IPS-15b (cell line): ENCODE data around the gene PODXL2.

Source experiments
- H3K27me3 ChIP-seq: one replicate; pipeline ENCODE4 v1.6.1; 2013; ENCODE audit warnings: low read length; ENCODE audit not compliant: control insufficient read depth, insufficient read depth
- H3K36me3 ChIP-seq: one replicate; pipeline ENCODE4 v1.6.1; 2013; ENCODE audit warnings: low read length; ENCODE audit not compliant: control insufficient read depth, insufficient read depth
- H3K4me1 ChIP-seq: one replicate; pipeline ENCODE4 v1.6.1; 2013; ENCODE audit warnings: mild to moderate bottlenecking, low read length; ENCODE audit not compliant: control insufficient read depth, insufficient read depth
- H3K4me3 ChIP-seq: one replicate; pipeline ENCODE4 v1.5.1; 2013; ENCODE audit warnings: low read depth, low read length
- H3K9ac ChIP-seq: one replicate; pipeline ENCODE4 v1.6.1; 2013; ENCODE audit warnings: low read depth, mild to moderate bottlenecking, low read length
- H3K9me3 ChIP-seq: one replicate; pipeline ENCODE4 v1.6.1; 2013; ENCODE audit warnings: mild to moderate bottlenecking, low read length; ENCODE audit not compliant: control insufficient read depth, insufficient read depth

The PODXL2 gene

GRCh38 chr3:127691974-127692373 lies 63.0 kb downstream of the PODXL2 start:
- Histone ChIP-seq H3K4me1 (peaks cover 7% of the 10 kb centered on the region), H3K36me3 (no peaks in the 10 kb centered on the region), H3K27me3 (no peaks in the 10 kb centered on the region), H3K9ac (no peak overlapping the region), H3K9me3 (no peaks in the 10 kb centered on the region), H3K4me3 (no peak overlapping the region)

- Histone ChIP-seq H3K4me1 (peaks cover 7% of the 10 kb centered on the region), H3K9me3 (no peaks in the 10 kb centered on the region), H3K27me3 (no peaks in the 10 kb centered on the region), H3K9ac (no peak overlapping the region), H3K4me3 (no peak overlapping the region), H3K36me3 (no peaks in the 10 kb centered on the region)
These were observed 63.7 kb downstream of the PODXL2 start for GRCh38 chr3:127692501-127693335.

GRCh38 chr3:127693336-127693843 lies 64.4 kb downstream of the PODXL2 start:
- no peaks in the 10 kb centered on the region for H3K9me3 ChIP-seq
- H3K9ac ChIP-seq: no peak overlapping the region
- H3K27me3 ChIP-seq: no peaks in the 10 kb centered on the region
- no peak overlapping the region for H3K4me3 ChIP-seq
- H3K36me3 ChIP-seq: no peaks in the 10 kb centered on the region
- peaks cover 7% of the 10 kb centered on the region for H3K4me1 ChIP-seq

- peaks cover 3% of the 10 kb centered on the region for H3K4me1 ChIP-seq
- no peaks in the 10 kb centered on the region for H3K27me3 ChIP-seq
- H3K36me3 ChIP-seq: no peaks in the 10 kb centered on the region
- no peaks in the 10 kb centered on the region for H3K9me3 ChIP-seq
- H3K4me3 ChIP-seq: no peak overlapping the region
- no peak overlapping the region for H3K9ac ChIP-seq
These were observed 65.7 kb downstream of the PODXL2 start for GRCh38 chr3:127694467-127695215.

GRCh38 chr3:127697551-127698240 lies 68.7 kb downstream of the PODXL2 start:
- Histone ChIP-seq H3K27me3 (no peaks in the 10 kb centered on the region), H3K9ac (no peak overlapping the region), H3K4me3 (no peak overlapping the region), H3K4me1 (peaks cover 3% of the 10 kb centered on the region), H3K9me3 (no peaks in the 10 kb centered on the region), H3K36me3 (no peaks in the 10 kb centered on the region)

GRCh38 chr3:127698286-127698685 lies 69.3 kb downstream of the PODXL2 start:
- peaks cover 3% of the 10 kb centered on the region for H3K4me1 ChIP-seq
- no peaks in the 10 kb centered on the region for H3K36me3 ChIP-seq
- no peak overlapping the region for H3K4me3 ChIP-seq
- H3K9ac ChIP-seq: no peak overlapping the region
- no peaks in the 10 kb centered on the region for H3K9me3 ChIP-seq
- no peaks in the 10 kb centered on the region for H3K27me3 ChIP-seq

GRCh38 chr3:127698691-127699415 lies 69.9 kb downstream of the PODXL2 start:
- H3K9me3 ChIP-seq: no peaks in the 10 kb centered on the region
- no peak overlapping the region for H3K4me3 ChIP-seq
- H3K36me3 ChIP-seq: no peaks in the 10 kb centered on the region
- H3K4me1 ChIP-seq: peaks cover 3% of the 10 kb centered on the region
- H3K27me3 ChIP-seq: no peaks in the 10 kb centered on the region
- no peak overlapping the region for H3K9ac ChIP-seq

GRCh38 chr3:127699416-127700300 lies 70.7 kb downstream of the PODXL2 start:
- H3K4me3 ChIP-seq: no peak overlapping the region
- H3K36me3 ChIP-seq: no peaks in the 10 kb centered on the region
- no peaks in the 10 kb centered on the region for H3K9me3 ChIP-seq
- peaks cover 1% of the 10 kb centered on the region for H3K4me1 ChIP-seq
- H3K27me3 ChIP-seq: no peaks in the 10 kb centered on the region
- no peak overlapping the region for H3K9ac ChIP-seq

GRCh38 chr3:127700406-127700805 lies 71.4 kb downstream of the PODXL2 start:
- Histone ChIP-seq H3K27me3 (no peaks in the 10 kb centered on the region), H3K4me3 (no peak overlapping the region), H3K9me3 (no peaks in the 10 kb centered on the region), H3K4me1 (no peaks in the 10 kb centered on the region), H3K9ac (no peak overlapping the region), H3K36me3 (no peaks in the 10 kb centered on the region)

- H3K4me3 ChIP-seq: no peak overlapping the region
These were observed 72.4 kb downstream of the PODXL2 start for GRCh38 chr3:127701280-127701911.

More at GRCh38 chr3:127701280-127701911, 72.4 kb downstream of the PODXL2 start:
- Histone ChIP-seq H3K9ac (no peak overlapping the region), H3K9me3 (no peaks in the 10 kb centered on the region), H3K27me3 (no peaks in the 10 kb centered on the region), H3K36me3 (no peaks in the 10 kb centered on the region), H3K4me1 (no peaks in the 10 kb centered on the region)
